Right forelimb (tissue), 1 donor: ENCODE results near the gene METTL27.
"Not testable (repeated sequence)": the region's sequence is repeated elsewhere in the genome, so short reads cannot be mapped to it uniquely, and the experiment has no call there.

Experiments used
- DNase-seq: peaks from one replicate; pipeline ENCODE4 v3.0.0-alpha.2; 2018

The METTL27 gene

GRCh38 chr7:73838642-73839041, 3.7 kb downstream of the METTL27 start:
- DNase-seq: no peak

GRCh38 chr7:73837167-73837566, 5.1 kb downstream of the METTL27 start:
- not testable (repeated sequence) for DNase-seq

GRCh38 chr7:73834626-73835191, 7.6 kb downstream of the METTL27 start:
- no peak for DNase-seq

GRCh38 chr7:73833251-73833919, 8.9 kb downstream of the METTL27 start:
- no peak for DNase-seq

- no peak for DNase-seq
Observed at GRCh38 chr7:73832806-73833205, 9.5 kb downstream of the METTL27 start.

GRCh38 chr7:73831834-73832651, 10.3 kb downstream of the METTL27 start:
- DNase-seq: no peak

GRCh38 chr7:73831584-73831833, 10.8 kb downstream of the METTL27 start:
- DNase-seq: no peak

GRCh38 chr7:73830681-73831583, 11.4 kb downstream of the METTL27 start, which contains the start of gene CLDN4:
Gene CLDN4 (plus strand): TSS chr7:73830996. CDS start chr7:73831202, 206 bp downstream.
- no peak for DNase-seq

- DNase-seq: no peak
Observed at GRCh38 chr7:73829921-73830680, 12.2 kb downstream of the METTL27 start.

- DNase-seq: no peak
Observed at GRCh38 chr7:73829505-73829904, 12.8 kb downstream of the METTL27 start.

GRCh38 chr7:73828972-73829371, 13.3 kb downstream of the METTL27 start:
- DNase-seq: no peak

- peak; percentile 35 for DNase-seq
Observed at GRCh38 chr7:73828107-73828803, 14.1 kb downstream of the METTL27 start.

- DNase-seq: peak; percentile 44
Observed at GRCh38 chr7:73827567-73828106, 14.7 kb downstream of the METTL27 start.

- peak; percentile 33 for DNase-seq
Observed at GRCh38 chr7:73824986-73825385, 17.3 kb downstream of the METTL27 start.

- DNase-seq: no peak
Observed at GRCh38 chr7:73823873-73824592, 18.3 kb downstream of the METTL27 start.

- no peak for DNase-seq
Observed at GRCh38 chr7:73823257-73823656, 19.1 kb downstream of the METTL27 start.

- no peak for DNase-seq
Observed at GRCh38 chr7:73822319-73823173, 19.8 kb downstream of the METTL27 start.

- not testable (repeated sequence) for DNase-seq
Observed at GRCh38 chr7:73821597-73822285, 20.6 kb downstream of the METTL27 start.

GRCh38 chr7:73820013-73820412, 22.3 kb downstream of the METTL27 start:
- no peak for DNase-seq
